GM10248 (cell line): ENCODE measurements around the gene RABGEF1.
"Not testable (repeated sequence)": the region's sequence is repeated elsewhere in the genome, so short reads cannot be mapped to it uniquely, and the experiment has no call there.

Experiments
- CTCF ChIA-PET: fragments of 300-600 bp; sonication (Branson Sonifier 250); formaldehyde crosslinking; extraction: SDS; loops from one replicate; lab custom pipeline; 2021; ENCODE audit warnings: antibody characterized with exemption; lab: Yijun Ruan, JAX
- POLR2A ChIA-PET: fragments of 350-650 bp; sonication (Branson Sonifier 250); formaldehyde crosslinking; extraction: SDS; loops from one replicate; lab custom pipeline; 2020; ENCODE audit warnings: antibody characterized with exemption; lab: Yijun Ruan, JAX
- DNase-seq: peaks from one replicate; pipeline ENCODE4 v3.0.0; 2012; ENCODE audit errors: extremely low spot score
- TF ChIP-seq, protein P1 (sequence below): IDR thresholded peaks from 2 replicates; pipeline ENCODE4 v1.5.1; 2012; ENCODE audit warnings: mild to moderate bottlenecking, low read depth; ENCODE audit errors: extremely low read depth, missing control alignments, control extremely low read depth

The RABGEF1 gene

GRCh38 chr7:66747385-66747784, 6.9 kb downstream of the RABGEF1 start:
- DNase-seq, result no peak
- TF ChIP-seq, protein P1, sequence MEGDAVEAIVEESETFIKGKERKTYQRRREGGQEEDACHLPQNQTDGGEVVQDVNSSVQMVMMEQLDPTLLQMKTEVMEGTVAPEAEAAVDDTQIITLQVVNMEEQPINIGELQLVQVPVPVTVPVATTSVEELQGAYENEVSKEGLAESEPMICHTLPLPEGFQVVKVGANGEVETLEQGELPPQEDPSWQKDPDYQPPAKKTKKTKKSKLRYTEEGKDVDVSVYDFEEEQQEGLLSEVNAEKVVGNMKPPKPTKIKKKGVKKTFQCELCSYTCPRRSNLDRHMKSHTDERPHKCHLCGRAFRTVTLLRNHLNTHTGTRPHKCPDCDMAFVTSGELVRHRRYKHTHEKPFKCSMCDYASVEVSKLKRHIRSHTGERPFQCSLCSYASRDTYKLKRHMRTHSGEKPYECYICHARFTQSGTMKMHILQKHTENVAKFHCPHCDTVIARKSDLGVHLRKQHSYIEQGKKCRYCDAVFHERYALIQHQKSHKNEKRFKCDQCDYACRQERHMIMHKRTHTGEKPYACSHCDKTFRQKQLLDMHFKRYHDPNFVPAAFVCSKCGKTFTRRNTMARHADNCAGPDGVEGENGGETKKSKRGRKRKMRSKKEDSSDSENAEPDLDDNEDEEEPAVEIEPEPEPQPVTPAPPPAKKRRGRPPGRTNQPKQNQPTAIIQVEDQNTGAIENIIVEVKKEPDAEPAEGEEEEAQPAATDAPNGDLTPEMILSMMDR, result no peak
- ChIA-PET POLR2A (interaction anchor here (1.2 kb wide), 1 partner anchor 97 kb away, joined by 3 read pairs; no protein-coding TSS in a partner anchor), CTCF (interaction anchor here (0.8 to 1.5 kb wide), 3 partner anchors 8 to 189 kb away, joined by 3 to 4 read pairs (median 4); no protein-coding TSS in a partner anchor)

DNA sequence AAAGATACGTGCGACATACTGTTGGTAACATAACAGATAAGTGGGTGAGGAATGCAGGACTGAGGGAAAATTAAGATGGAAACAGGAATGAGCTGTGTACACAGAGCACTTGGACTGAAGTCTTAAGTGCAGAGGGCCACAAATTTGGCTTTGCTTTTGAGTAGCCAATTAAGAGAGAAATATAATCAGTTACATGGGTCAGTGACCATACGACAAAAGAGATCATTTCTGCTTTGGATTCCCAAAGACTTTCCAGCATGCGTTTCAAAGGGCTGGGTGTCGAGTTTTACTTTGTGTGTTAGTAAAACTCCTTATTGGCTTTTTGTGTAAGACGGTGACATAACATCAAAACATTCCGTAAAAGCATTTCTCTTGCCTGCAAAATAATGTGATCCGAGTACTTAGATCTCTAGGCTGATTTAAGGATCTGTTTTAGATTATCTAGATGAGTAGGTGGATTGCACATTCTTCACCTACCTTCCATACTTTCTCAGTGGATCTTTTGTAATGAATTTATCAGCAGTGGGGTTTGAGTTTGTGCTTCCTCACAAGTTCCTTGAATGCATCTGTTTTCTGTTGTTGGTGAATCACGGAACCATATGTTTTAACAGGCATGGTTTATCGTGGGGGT, 7.5 kb downstream of the RABGEF1 start:
- ChIA-PET POLR2A (interaction anchor here (1.2 kb wide), 1 partner anchor 97 kb away, joined by 3 read pairs; no protein-coding TSS in a partner anchor), CTCF (interaction anchor here (1.2 to 1.5 kb wide), 2 partner anchors 18 to 189 kb away, joined by 3 to 4 read pairs; no protein-coding TSS in a partner anchor)
- TF ChIP-seq, protein P1, result no peak
- DNase-seq, result no peak

- POLR2A ChIA-PET, result no interaction called here
- CTCF ChIA-PET, result no interaction called here
- DNase-seq, result no peak
- TF ChIP-seq, protein P1, result no peak
Measured at GRCh38 chr7:66748791-66749190, 8.3 kb downstream of the RABGEF1 start.

DNA sequence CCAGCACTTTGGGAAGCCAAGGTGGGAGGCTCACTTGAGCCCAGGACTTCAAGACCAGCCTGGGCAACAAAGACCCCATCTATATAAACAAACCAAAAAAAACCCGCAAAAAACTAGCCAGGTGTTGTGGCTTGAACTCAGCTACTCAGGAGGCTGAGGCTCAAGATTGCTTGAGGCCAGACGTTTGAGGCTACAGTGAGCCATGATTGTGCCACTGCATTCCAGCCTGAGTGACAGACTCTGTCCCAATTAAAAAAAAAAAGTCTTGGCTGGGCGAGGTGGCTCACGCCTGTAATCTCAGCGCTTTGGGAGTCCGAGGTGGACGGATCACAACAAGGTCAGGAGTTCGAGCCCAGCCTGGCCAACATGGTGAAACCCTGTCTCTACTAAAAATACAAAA, 11.4 kb downstream of the RABGEF1 start:
- no peak for DNase-seq
- ChIA-PET CTCF (no interaction called here), POLR2A (interaction anchor here (1.0 kb wide), 1 partner anchor 10 kb away, joined by 3 read pairs; no protein-coding TSS in a partner anchor)
- TF ChIP-seq, protein P1, result no peak

- TF ChIP-seq, protein P1, result no peak
- no peak for DNase-seq
- ChIA-PET CTCF (interaction anchor here (0.7 to 1.4 kb wide), 5 partner anchors 8 to 53 kb away, joined by 3 to 6 read pairs (median 4); partner anchors contain the start of gene RABGEF1), POLR2A (interaction anchor here (1.5 kb wide), 1 partner anchor 14 kb away, joined by 6 read pairs; the partner anchor contains the start of gene RABGEF1)
Measured at GRCh38 chr7:66754541-66754940, 14.0 kb downstream of the RABGEF1 start.

GRCh38 chr7:66755059-66755458, 14.5 kb downstream of the RABGEF1 start:
- CTCF ChIA-PET, result interaction anchor here (0.7 to 1.4 kb wide), 6 partner anchors 8 to 54 kb away, joined by 3 to 6 read pairs (median 4); partner anchors contain the start of gene RABGEF1
- POLR2A ChIA-PET, result interaction anchor here (1.5 kb wide), 1 partner anchor 15 kb away, joined by 6 read pairs; the partner anchor contains the start of gene RABGEF1
- not testable (repeated sequence) for DNase-seq

DNA sequence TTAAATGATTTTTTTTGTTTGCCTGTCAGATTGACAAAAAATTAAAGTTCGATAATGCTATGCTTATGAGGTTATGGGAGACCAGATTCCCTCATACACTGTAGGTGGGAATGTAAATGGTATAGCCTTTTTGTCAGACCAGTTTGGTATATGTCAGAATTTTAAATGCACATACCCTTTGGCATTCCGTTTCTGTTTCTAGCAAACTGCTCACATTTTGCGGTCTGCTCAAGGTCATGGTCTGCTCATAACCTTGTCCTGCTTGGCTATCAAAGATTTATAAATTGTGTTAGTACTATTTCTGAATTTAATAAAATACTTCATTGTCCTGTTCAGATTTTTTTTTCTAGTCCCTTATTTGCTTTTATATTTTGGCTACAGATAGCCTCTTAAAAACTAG, 15.7 kb downstream of the RABGEF1 start:
- CTCF ChIA-PET, result interaction anchor here (1.3 to 1.7 kb wide), 2 partner anchors 14 to 16 kb away, joined by 3 to 8 read pairs; no protein-coding TSS in a partner anchor
- POLR2A ChIA-PET, result interaction anchor here (0.6 kb wide), 1 partner anchor 9 kb away, joined by 3 read pairs; no protein-coding TSS in a partner anchor
- DNase-seq, result not testable (repeated sequence)
